NCI-H146 treated with DMSO at 0.1 percent for 48 hours (cell line): ENCODE measurements around the gene PYGM.
A peak's percentile ranks its signal among the peaks of the same experiment; 100 is the strongest.

Experiments
- DNase-seq: peaks from one replicate; lab custom pipeline; 2025; ENCODE audit not compliant: unreplicated experiment; lab: John Stamatoyannopoulos, UW

Gene PYGM

GRCh38 chr11:64739871-64740270 lies 19.9 kb downstream of the PYGM start:
- DNase-seq: no peak

DNA sequence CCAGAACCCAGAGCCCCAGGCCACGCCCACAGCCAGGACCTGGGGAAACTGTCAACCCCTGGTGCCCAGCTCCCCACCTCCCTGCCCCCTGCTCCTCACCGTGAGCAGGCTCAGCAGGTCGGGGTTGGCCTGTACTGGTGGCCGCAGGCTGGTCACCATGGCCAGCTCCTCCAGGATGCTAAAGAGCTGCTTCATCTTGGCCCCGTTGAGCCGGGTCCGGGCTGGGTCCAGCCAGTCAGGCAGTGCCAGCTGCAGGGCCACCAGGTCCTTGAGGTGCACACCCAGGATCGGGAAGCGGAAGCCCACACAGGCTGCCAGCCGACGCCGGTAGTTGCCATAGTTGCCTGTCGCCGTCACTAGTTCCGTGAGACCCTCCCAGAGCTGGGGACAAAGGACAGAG lies 23.1 kb downstream of the PYGM start:
- DNase-seq: no peak

DNA sequence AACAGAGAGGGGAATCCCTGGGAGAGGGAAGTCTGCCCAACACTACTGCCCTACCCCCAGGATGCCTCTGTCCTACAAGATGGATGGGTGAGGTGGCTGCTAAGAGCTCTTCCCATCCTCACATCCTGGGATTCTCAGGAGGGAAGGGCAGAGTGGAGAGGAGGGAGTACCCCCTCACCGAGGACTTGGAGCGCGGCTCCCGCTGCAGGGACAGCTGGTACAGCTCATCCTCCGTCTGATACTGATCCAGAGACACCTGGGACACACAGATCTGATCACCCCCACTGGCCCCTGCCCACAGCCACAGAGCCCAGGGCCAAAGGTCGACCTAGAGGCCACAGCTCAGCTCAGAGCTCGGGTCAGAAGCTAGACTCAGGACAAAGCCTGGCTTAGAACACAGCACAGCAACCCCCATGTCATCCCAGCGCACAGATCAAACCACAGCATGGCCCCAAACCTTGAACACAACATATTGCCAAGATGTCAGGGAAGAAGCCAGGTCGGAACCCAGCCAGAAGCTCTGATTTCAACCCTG lies 24.0 kb downstream of the PYGM start:
- DNase-seq: no peak

DNA sequence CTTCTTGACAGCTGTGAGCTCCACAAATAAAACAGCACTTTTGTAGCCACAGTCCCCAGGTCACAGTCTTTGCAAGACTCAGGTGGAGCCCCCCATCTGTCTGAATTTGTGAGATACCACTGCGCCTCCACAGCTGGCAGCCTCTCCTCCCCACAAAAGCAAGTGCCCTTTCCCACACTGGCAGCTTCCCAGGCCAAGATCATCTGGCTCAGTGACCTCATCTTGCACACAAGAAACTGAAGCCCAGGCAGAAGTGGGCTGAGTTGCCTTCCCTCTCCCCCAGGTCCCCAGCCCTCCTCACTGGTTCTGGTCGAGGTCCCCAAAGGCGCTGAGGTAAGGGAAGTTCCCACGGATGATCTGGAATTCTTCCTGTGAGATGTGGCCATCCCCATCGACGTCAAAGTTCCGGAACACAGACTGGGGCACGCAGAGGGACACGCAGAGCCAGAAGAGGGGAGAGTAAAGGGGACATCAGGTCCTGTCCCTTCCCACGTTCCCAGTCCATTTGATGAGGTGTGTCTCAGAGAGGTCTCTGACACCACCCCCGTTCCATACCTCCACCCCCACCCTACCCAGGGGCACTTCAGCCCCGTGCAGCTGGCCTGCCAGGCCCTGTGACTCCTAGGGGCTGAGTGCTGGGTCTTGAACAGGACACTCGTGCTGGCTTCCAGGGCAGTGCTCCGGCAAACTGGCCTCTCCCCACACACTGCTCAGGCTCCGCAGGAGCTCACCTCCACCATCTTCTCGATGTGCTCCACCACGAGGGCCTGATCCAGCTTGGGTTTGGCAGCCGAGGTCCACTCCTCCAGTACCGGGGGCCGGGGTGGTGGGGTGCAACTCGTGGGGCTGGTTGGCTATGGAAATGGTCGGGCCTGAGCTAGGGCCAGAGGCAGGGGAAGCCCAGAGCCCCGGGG lies 24.7 kb downstream of the PYGM start:
- DNase-seq: no peak

DNA sequence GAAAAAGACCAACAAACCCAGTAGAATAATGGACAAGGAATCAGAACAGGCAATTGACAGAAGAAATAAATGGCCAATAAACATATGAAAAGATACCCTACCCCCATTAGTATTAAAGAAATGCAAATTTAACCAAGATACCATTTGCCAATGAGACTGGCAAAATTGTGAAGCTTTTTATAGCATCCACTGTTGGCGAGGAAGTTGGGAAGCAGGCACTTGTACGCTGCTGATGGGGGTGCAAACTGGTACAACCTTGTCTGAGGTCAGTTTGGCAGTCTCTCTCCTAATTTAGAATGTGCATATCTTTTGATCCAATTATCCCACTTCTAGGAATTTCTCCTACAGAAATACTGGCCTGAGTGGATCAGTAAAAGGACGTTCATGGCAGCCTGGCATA lies 28.2 kb downstream of the PYGM start:
- no peak for DNase-seq

- DNase-seq: no peak
Observed at GRCh38 chr11:64729851-64730382, 29.9 kb downstream of the PYGM start.

GRCh38 chr11:64728757-64729365 lies 30.9 kb downstream of the PYGM start:
- no peak for DNase-seq

GRCh38 chr11:64726867-64727530 lies 32.8 kb downstream of the PYGM start:
- no peak for DNase-seq

DNA sequence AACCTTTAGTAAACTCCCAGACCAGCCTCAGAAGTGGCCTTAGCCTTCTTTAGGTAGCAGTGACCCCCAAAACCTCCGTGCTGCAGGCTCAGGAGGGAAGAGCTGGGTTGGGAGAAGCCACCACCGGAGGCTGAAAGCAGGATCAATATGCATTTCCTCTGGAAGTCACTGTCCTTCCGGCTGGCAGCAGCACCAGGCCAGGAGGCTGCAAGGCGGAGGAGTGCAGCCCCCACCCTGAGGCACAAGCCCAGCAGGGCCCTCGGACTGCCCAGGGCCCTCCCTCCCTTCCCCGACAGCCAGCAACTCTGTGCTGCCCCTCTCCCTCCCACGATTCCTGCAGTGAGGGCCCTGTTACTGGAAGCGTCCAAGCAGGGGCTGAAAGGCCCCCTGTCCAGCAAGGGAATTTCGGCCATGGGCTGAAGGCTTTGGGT lies 33.5 kb downstream of the PYGM start:
- DNase-seq: no peak

DNA sequence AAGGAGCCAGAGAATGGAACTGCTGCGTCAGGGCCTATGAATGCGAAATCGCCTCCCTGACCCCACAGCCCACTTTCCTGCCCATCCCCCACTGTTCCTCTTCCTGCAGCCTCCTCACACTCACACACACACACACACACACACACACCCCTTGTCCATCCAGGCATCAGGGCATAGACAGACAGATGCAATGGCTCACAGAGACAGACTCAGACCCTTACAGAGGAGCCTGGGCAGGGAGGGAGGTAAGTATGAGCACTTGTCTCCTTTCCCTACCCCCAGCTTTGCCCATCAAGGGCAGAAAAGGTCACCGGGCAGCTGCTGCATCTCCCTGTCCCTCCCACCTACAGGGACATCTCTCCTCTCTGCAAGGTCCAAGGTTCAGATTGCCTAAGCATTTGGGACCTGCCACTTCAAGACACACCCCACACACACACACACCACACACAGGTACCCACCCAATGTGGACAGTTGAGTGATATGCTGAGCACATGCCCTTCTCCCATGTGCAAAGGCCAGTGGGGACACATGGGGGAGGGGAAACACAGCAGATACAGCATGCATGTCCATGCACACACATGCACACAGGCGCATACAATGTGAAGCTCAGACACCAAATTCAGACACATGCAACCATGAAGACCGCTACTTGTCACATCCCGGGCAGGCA lies 34.8 kb downstream of the PYGM start:
- no peak for DNase-seq

- DNase-seq: no peak
Observed at GRCh38 chr11:64723907-64724862, 35.6 kb downstream of the PYGM start.

- DNase-seq: peak; percentile 67
Observed at GRCh38 chr11:64723117-64723906, 36.5 kb downstream of the PYGM start, which contains the start of gene NRXN2. NRXN2 (minus strand) TSS chr11:64723197; CDS start chr11:64713699, 9,498 bp downstream.

DNA sequence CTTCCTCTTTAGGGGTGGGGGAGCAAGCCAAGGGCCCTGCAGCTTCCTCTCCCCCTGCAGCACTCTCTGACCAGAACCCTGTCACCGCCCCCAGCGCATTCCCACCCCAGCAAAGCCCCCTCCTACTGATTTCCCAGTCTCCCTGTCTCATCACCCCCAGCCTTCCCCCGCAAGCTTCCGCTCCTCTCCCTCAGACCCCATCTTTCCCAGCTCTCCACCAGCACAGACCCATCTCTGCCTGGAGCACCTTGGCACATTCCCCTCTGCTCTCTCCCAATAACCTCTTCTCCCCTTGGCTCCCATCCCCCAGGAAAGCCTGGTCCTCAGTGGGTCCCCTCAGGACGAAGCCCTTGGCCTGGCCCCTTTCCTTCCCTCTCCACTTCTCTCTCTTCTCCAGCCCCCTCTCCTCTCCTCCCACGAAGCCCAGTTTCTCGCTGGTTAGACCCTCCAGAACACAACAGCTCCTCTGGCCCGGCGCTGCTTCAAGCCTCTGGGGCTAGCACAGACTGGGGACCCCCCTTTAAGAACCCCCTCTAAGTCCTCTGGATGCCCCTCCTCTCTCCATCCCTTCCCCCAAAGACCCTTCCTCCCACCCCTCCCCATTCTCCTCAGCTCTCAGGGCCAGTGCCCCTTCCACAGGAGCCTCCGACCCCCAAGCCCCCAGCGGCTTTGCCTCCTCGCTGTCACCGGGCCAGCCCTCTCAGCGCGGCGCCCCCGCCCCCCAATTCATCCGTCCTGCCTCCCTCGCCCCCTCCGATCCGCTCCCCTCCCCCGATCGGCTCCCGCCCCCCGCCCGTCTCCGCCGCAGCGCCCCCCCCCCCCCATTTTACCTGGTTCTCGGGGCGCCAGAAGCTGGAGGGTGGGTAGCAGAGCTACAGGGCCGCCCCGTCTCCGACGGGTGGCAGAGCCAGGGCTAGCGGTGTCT lies 37.4 kb downstream of the PYGM start:
- DNase-seq: no peak

DNA sequence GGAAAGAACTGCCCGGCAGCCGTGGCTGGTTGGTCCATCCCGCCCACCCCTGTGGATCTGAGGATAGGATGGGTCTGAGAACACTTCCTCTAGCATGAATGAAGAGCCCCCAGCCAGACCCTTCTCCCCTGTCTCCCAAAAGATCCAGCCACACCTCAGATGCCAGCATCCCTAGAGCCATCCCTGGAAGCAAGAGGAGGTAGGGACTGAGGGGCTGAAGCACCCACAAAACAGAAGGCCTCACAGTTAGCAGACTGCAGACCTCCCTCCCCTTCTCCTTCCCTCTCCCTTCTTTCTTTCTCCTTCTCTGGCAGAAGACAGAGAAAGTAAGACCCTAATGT lies 38.4 kb downstream of the PYGM start:
- no peak for DNase-seq

DNA sequence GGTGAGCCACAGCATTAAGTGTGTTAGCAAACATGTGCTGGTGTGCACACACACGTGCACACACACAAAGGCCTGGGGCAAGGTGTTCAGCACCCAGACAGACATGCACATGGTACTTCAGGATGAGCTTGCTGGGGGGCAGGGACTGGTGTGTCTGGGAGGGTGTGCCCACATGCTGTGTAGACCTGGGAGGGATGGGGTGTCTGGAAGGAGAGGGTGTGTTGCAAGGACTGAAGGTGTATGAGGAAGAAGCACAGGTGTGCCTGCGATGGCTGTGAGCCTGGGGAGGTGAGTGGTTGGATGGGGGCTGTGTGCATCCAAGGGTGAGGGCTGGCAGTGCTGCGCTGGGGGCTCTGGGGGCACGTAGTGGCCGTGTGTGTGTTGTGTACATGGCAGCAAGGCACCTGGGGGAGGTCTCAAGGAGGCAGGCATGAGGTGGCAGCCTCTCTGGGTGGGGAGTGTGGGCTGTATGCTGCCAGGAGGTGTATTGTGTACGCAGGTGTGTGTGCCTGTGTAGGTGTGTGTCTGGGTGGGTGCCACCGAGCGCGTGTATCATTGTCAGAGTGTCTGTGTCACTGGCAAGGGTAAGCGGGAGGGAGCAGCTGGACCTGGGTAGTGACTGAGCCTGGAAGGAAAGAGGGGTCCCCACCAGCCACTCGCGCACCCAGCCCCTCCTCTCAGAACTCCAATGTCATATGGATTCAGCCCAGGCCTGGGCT lies 39.0 kb downstream of the PYGM start:
- no peak for DNase-seq

DNA sequence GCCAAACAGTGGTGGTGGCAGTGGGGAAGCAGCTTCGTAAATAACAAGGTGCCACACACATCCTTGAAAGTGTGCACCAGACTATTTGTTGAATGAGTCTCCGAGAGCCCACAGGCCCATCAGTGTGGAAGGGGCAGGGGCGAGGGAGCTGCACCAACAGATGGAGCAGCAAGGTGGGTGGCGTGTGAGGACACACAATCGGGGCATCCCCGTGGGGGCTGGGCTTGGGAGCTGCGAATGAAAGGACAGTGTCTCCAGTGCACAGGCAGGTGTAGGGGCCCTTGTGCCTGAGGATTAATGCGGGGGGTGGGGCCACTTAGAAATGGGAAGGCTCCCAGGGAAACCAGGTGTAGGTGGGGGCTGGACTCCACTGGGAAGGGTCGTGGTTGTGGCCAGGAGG lies 39.6 kb downstream of the PYGM start:
- DNase-seq: no peak

GRCh38 chr11:64719406-64719805 lies 40.4 kb downstream of the PYGM start:
- DNase-seq: no peak
